GM19043 (cell line): ENCODE data around the gene SERPINA3.
"Not testable (repeated sequence)": the region's sequence is repeated elsewhere in the genome, so short reads cannot be mapped to it uniquely, and the experiment has no call there.

ENCODE experiments used
- ATAC-seq: cut with Tn5 transposase; IDR thresholded peaks from one replicate; pipeline ENCODE4 v1.9.1; 2021; ENCODE audit warnings: low read depth; ENCODE audit not compliant: unreplicated experiment

SERPINA3 gene

DNA sequence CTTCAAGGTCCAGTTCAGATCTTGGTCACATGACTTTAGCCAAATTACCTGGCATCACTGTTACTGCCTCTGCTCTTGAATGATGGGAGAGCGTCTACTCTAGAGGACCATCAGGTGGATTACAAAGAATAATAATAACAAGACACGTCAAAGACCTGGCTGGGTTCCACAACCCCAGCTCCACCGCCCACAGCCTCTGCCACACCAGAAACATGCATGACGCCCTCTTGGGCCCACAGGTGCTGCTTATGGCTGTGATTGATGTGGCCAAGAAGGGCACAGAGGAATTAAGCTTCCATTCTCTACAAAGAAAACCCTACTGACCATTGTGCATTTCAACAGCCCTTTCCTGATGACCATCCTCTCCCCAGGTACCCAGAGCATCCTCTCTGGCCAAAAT is 18.2 kb downstream of the SERPINA3 start:
- no peak for ATAC-seq

DNA sequence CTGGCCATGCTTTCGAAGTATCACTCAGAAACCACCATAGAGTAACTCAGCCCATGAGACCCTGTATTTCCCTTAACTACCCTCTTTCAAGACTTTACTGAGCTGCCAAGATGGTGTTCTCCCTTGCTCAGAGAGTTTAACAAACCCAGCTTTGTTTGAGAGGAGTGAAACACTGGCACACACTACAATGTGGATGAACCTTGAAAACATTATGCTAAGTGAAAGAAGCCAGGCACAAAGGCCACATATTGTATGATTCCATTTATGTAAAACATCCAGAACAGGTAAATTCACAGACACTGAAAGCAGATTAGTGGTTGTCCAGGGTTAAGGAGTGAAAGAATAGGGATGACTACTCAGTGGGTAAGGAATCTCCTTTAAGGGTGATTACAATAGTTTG is 18.9 kb downstream of the SERPINA3 start:
- ATAC-seq, result no peak

- ATAC-seq, result no peak
Measured at GRCh38 chr14:94631536-94632304, 19.5 kb downstream of the SERPINA3 start.

DNA sequence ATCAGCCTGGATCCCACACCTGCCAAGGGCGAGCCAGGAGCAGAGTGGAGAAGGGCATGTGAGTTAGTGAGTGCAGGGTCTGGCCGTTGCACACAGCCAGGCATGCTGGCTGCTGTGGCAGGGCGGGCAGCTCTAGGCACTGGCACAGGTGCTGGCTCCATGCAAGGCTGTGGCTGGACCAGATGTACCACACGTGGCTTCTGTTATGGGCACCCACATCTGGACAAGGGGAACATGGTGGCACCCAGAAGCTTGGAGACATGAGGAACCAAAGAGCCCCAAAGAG is 20.1 kb downstream of the SERPINA3 start:
- no peak for ATAC-seq

GRCh38 chr14:94633121-94633520 is 20.9 kb downstream of the SERPINA3 start:
- no peak for ATAC-seq

GRCh38 chr14:94635154-94635553 is 23.0 kb downstream of the SERPINA3 start:
- ATAC-seq, result no peak

- ATAC-seq, result no peak
Measured at GRCh38 chr14:94636744-94637412, 24.7 kb downstream of the SERPINA3 start.

DNA sequence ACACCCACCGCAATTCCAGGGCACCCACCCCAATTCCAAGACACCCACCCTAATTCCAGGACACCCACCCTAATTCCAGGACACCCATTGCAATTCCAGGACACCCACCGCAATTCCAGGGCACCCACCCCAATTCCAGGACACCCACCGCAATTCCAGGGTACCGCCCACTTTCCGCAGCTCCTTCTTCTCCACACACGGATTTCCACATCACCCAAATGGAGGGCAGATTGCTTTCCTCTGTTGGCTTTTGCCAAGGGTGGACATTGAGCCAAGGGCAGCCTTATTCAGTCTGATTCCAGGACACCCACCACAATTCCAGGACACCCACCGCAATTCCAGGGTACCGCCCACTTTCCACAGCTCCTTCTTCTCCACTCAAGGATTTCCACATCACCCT is 25.6 kb downstream of the SERPINA3 start:
- ATAC-seq, result not testable (repeated sequence)

- ATAC-seq, result no peak
Measured at GRCh38 chr14:94638339-94638738, 26.1 kb downstream of the SERPINA3 start.

DNA sequence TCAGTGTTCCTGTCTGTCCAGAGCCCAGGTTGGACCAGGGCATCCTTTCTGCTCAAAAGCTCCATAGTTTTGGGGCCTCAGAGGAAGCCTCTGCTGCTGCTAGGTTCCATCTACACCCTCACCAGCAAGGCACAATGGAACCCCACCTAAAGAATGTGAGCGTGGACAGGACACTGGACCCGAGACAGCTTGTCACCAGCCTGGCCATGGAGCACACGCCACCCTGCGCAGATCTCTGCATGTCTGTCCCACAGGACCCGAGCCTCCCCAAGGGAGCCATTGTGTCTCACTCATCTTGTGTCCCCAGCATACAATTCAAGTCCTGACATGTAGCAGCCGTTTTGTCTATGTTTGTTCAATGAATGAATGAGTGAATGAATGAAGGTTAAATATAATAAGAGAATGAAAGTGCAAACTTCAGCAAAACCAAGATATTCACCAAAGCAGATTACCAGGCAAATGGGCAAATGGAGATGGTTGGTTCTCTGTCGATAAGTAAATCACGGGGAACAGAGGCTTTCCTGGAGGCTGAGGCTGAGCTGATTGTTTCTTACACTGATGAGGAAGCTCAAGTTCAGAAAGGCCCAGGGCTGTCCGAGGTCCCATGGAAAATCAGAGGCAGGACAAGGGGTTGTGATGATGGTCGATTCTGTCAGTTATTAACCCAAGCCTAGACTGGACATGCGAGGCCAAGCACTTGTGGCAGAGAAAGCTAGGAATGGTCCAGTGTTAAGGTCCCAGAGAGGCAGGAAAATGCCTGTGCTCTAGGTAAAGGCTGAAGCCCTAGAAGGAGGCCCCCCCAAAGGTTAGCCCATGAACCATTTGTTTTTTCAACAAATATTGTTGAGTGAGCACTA is 27.0 kb downstream of the SERPINA3 start:
- no peak for ATAC-seq

DNA sequence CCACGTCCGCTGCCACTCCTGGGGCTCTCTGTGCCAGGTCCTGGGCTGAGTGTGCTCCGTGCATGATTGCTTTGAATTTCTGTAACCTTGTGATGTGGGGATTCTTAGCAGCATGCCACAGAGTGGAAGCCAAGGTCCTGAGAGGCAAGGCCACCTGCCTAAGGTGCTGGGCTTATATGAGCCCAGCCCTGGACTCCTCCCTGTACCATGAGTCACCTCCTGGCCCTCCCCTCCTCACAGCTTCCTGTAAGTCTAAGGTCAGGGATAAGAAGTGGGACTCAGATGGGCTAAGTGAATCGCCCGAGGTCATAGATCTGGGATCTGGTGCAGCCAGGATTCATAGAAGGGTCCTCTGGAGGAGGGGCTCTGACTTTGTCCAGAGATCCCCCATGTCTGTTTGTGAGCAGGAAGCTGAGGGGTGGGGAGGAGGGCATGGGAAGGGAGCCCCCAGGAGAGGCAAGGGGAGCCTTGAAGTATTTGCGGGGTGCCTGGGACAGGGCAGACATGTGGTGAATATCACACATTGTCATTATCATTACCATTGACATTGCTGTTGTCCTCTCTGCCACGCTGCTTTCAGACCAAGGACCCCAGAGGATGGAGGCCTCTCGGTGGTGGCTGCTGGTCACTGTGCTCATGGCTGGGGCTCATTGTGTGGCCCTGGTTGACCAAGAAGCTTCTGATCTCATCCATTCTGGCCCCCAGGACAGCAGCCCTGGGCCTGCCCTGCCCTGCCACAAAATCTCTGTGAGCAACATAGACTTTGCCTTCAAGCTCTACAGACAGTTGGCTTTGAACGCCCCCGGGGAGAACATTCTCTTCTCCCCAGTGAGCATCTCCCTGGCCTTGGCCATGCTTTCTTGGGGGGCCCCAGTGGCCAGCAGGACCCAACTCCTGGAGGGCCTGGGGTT is 28.8 kb downstream of the SERPINA3 start:
- no peak for ATAC-seq

DNA sequence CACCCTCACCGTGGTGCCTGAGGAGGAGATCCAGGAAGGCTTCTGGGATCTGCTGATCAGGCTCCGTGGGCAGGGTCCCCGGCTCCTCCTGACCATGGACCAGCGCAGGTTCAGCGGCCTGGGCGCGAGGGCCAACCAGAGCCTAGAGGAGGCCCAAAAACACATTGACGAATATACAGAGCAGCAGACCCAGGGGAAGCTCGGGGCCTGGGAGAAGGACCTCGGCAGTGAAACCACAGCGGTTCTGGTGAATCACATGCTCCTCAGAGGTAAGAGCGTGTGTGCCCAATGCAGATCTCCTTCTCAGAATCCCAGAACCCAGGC is 29.4 kb downstream of the SERPINA3 start:
- no peak for ATAC-seq

- no peak for ATAC-seq
Measured at GRCh38 chr14:94643316-94644101, 31.3 kb downstream of the SERPINA3 start.

GRCh38 chr14:94644102-94644535 is 31.9 kb downstream of the SERPINA3 start:
- ATAC-seq, result no peak

DNA sequence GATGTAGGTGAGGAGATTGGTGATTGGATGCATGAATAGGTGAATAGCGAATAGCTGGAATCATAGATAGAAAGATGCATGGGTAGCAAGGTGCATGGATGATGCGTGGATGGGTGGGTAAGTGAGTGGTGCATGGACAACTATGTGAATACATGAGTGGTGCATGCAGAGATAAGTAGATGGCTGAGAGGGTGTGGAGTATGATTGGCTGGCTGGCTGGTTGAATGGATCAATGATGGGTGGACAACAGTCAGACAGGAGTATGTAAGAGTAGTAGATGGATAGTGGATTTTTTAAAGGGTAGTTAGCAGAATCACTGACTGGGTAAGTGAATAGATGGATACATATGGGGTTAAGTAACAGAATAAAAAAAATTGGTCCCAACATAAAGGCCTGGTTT is 33.9 kb downstream of the SERPINA3 start:
- no peak for ATAC-seq

GRCh38 chr14:94646481-94646880 is 34.3 kb downstream of the SERPINA3 start:
- ATAC-seq, result no peak

- no peak for ATAC-seq
Measured at GRCh38 chr14:94648801-94649200, 36.6 kb downstream of the SERPINA3 start.

GRCh38 chr14:94649543-94650443 is 37.6 kb downstream of the SERPINA3 start:
- ATAC-seq, result no peak

DNA sequence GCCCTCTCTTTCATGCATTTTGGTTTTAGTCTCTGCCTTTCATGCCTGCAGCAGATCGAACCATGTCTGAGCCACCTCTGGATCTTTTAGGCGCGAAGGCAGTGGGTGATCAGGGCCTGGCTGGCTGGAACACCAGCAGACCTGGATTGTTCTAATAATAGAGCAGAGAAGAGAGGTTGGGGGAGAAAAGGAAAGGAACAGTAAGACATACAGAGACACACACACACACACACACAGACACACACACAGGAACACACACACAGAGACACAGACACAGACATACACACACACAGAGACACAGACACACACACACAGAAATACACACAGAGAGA is 38.2 kb downstream of the SERPINA3 start:
- no peak for ATAC-seq
